GM19193 (cell line): ENCODE data around the gene GPRIN2.
"Not testable (repeated sequence)": the region's sequence is repeated elsewhere in the genome, so short reads cannot be mapped to it uniquely, and the experiment has no call there.

Source experiments
- POLR2A ChIP-seq: IDR thresholded peaks from 4 replicates; pipeline ENCODE4 v1.6.1; 2011; ENCODE audit not compliant: insufficient read depth, insufficient read length; ENCODE audit errors: extremely low read depth

Gene GPRIN2

GRCh38 chr10:46556515-46557318 is at the start of gene GPRIN2:
Gene GPRIN2, minus strand, starts transcription at chr10:46556658. Its CDS starts 5,922 bp downstream, at chr10:46550736.
- no peak for TF ChIP-seq POLR2A

- not testable (repeated sequence) for TF ChIP-seq POLR2A
Measured at GRCh38 chr10:46578474-46579178, 22.2 kb upstream of the GPRIN2 start, which contains the start of gene SYT15. Gene SYT15, plus strand, starts transcription at chr10:46579128. Its CDS starts 41 bp downstream, at chr10:46579169.

- no peak for TF ChIP-seq POLR2A
Measured at GRCh38 chr10:46560952-46561351, 4.5 kb upstream of the GPRIN2 start.

- no peak for TF ChIP-seq POLR2A
Measured at GRCh38 chr10:46560381-46560780, 3.9 kb upstream of the GPRIN2 start.

- no peak for TF ChIP-seq POLR2A
Measured at GRCh38 chr10:46559231-46559671, 2.8 kb upstream of the GPRIN2 start.

GRCh38 chr10:46558392-46559185 is 2.1 kb upstream of the GPRIN2 start:
- no peak for TF ChIP-seq POLR2A

- no peak for TF ChIP-seq POLR2A
Measured at GRCh38 chr10:46558122-46558391, 1.6 kb upstream of the GPRIN2 start.

GRCh38 chr10:46557319-46558121 is 1.1 kb upstream of the GPRIN2 start:
- TF ChIP-seq POLR2A = no peak

GRCh38 chr10:46555713-46556514 is 544 bp downstream of the GPRIN2 start:
- TF ChIP-seq POLR2A = no peak

GRCh38 chr10:46555366-46555712 is 1.1 kb downstream of the GPRIN2 start:
- TF ChIP-seq POLR2A = no peak

- TF ChIP-seq POLR2A = no peak
Measured at GRCh38 chr10:46554166-46554781, 2.2 kb downstream of the GPRIN2 start.

GRCh38 chr10:46553238-46554049 is 3.0 kb downstream of the GPRIN2 start:
- TF ChIP-seq POLR2A = no peak

GRCh38 chr10:46552526-46553237 is 3.8 kb downstream of the GPRIN2 start:
- no peak for TF ChIP-seq POLR2A
